Measurements from ENCODE around the gene NHLRC2. TPM values are rescaled to one million over a fixed set of nuclear protein-coding genes. Genes with fewer than 3 reads are reported as not detected.

Gene NHLRC2
- total RNA-seq, 1 experiment from 2014 or later, result 30.9 TPM

GRCh38 chr10:113899952-113900598 lies 45.6 kb downstream of the NHLRC2 start:
- H3K27me3 Mint-ChIP-seq (ENCODE audit: low read depth), result no peaks in the 10 kb centered on the region
- Histone ChIP-seq H2BK12ac (ENCODE audit: insufficient read length, low read depth, low read length) (no peak overlapping the region), H3K9me3 (ENCODE audit: control insufficient read depth, low read depth, low read length) (no peaks in the 10 kb centered on the region), H4K91ac (ENCODE audit: insufficient read length, low read depth, low read length) (no peak overlapping the region), H3K9ac (ENCODE audit: extremely low read depth, insufficient read length, low read length) (no peak overlapping the region), H3K27me3 (ENCODE audit: insufficient read depth, low read length) (no peaks in the 10 kb centered on the region; the same call in 1 of the 2 replicates), H3K4ac (ENCODE audit: low read depth, low read length) (no peak overlapping the region), H2BK5ac (ENCODE audit: insufficient read length, low read length) (no peak overlapping the region), H2BK15ac (ENCODE audit: low read depth, low read length) (no peak overlapping the region), H3K4me2 (ENCODE audit: insufficient read depth, insufficient read length, low read length) (no peak overlapping the region), H3K56ac (ENCODE audit: insufficient read length, low read depth, low read length) (no peak overlapping the region), H3K14ac (ENCODE audit: insufficient read depth, low read length) (no peak overlapping the region), H4K5ac (ENCODE audit: insufficient read length, low read depth, low read length) (no peak overlapping the region), H2BK120ac (ENCODE audit: low read depth, low read length, poor library complexity, severe bottlenecking) (no peak overlapping the region), H4K8ac (replicated peaks; ENCODE audit: insufficient read length, low read depth, low read length) (no peak overlapping the region), H2AFZ (ENCODE audit: low read length) (no peak overlapping the region), H3K4me1 (ENCODE audit: insufficient read depth, low read length) (no peaks in the 10 kb centered on the region), H3K79me2 (ENCODE audit: insufficient read depth, low read length) (no peaks in the 10 kb centered on the region), H4K20me1 (ENCODE audit: control insufficient read depth, insufficient read depth, insufficient read length) (no peaks in the 10 kb centered on the region), H3K27ac (ENCODE audit: insufficient read length, low read depth, low read length) (no peak overlapping the region), H3T11ph (ENCODE audit: low read length) (no peak overlapping the region), H3K79me1 (ENCODE audit: insufficient read depth, low read depth, low read length, poor library complexity, severe bottlenecking) (no peaks in the 10 kb centered on the region), H3K23me2 (ENCODE audit: insufficient read length, low read depth, low read length, poor library complexity, severe bottlenecking) (no peaks in the 10 kb centered on the region), H2BK20ac (ENCODE audit: low read depth, low read length, poor library complexity, severe bottlenecking) (no peak overlapping the region), H3K18ac (ENCODE audit: insufficient read length, low read depth, low read length) (no peak overlapping the region), H3K23ac (ENCODE audit: insufficient read length, low read depth, low read length) (no peak overlapping the region), H2AK5ac (ENCODE audit: insufficient read length, low read length) (no peak overlapping the region)
- H3K36me3 Mint-ChIP-seq (ENCODE audit: insufficient read depth in 1 of 3, low read depth in 3 of 3), result peaks cover 11 to 52% (median 42%) of the 10 kb centered on the region in 3 experiments
- no peak overlapping the region; a peak in 2 of 7 replicates for H3K27ac Mint-ChIP-seq
- no peak for DNase-seq
- no peak overlapping the region for H3K4me3 Mint-ChIP-seq
- TF ChIP-seq CTCF (conservative IDR thresholded peaks at IDR 0.05), result no peak
- peaks cover 2 to 4% of the 10 kb centered on the region in 2 experiments; a peak in 2 of 5 replicates for H3K9me3 Mint-ChIP-seq
- H3K4me1 Mint-ChIP-seq, result no peaks in the 10 kb centered on the region
- WGBS (ENCODE audit: extremely low coverage, insufficient read length, low lambda C conversion rate), result no CpG with 5 or more reads among the region's 2 CpGs
